Measurements from ENCODE around the gene CENPN. TPM values are rescaled to one million over a fixed set of nuclear protein-coding genes. Genes with fewer than 3 reads are reported as not detected.

The CENPN gene
- total RNA-seq, 5 donors from 2014 or later (not counting 1 experiment from before 2014, with no cell fraction given), result 1.3 to 9.0 (median 2.8) TPM

- peak overlapping the region; percentile 82 to 83 (median 83) for H3K4me3 Mint-ChIP-seq
- WGBS (ENCODE audit: insufficient coverage), result 47% methylated on average over 5 of the region's 10 CpGs
- no peaks in the 10 kb centered on the region for H3K27me3 Mint-ChIP-seq
- peaks cover 14% of the 10 kb centered on the region for H3K36me3 Mint-ChIP-seq
- H3K9me3 ChIP-seq, result no peaks in the 10 kb centered on the region
- peak in 1 of 35 experiments; percentile 6 for DNase-seq
- H3K4me1 ChIP-seq (ENCODE audit: control insufficient read depth in 1 of 2, extremely low read depth in 1 of 2, insufficient read depth in 2 of 2, low read length in 2 of 2), result peaks cover 5 to 31% of the 10 kb centered on the region in 2 experiments
- no peak for ATAC-seq (replicated peaks in 1 of 4)
- ChIA-PET POLR2A (interaction anchor here in 1 of 2 donors (0.6 to 0.8 kb wide), 2 partner anchors 31 to 40 kb away, joined by 4 to 6 read pairs; partner anchors contain the start of gene C16orf46), CTCF (interaction anchor here (1.3 to 3.3 kb wide), 4 partner anchors 30 to 40 kb away, joined by 5 to 35 read pairs (median 18); partner anchors contain the start of genes C16orf46 (in 1 of the 2), CENPN (in 1 of the 2) and CMC2 (in 1 of the 2))
- no peak overlapping the region for H3K27ac ChIP-seq (ENCODE audit: low read length)
- peak overlapping the region; percentile 8 to 55 for H3K27ac Mint-ChIP-seq
- H3K4me1 Mint-ChIP-seq, result peaks cover 29 to 45% (median 32%) of the 10 kb centered on the region in 3 donors
- H3K27me3 ChIP-seq (replicated peaks in 1 of 2; ENCODE audit: control insufficient read depth in 2 of 2, extremely low read depth in 1 of 2, insufficient read depth in 2 of 2, low read length in 1 of 2), result no peaks in the 10 kb centered on the region
- H3K9me3 Mint-ChIP-seq, result no peaks in the 10 kb centered on the region
- H3K4me3 ChIP-seq (ENCODE audit: control insufficient read depth in 1 of 2, extremely low read depth in 1 of 2, low read length in 1 of 2), result peak overlapping the region; percentile 44 to 56
- H3K36me3 ChIP-seq (ENCODE audit: control insufficient read depth in 2 of 2, extremely low read depth in 1 of 2, insufficient read depth in 1 of 2, low read length in 1 of 2), result peaks cover 0 to 13% of the 10 kb centered on the region in 2 donors
These were observed 29.8 kb downstream of the CENPN start for GRCh38 chr16:81036751-81037350.

- no peaks in the 10 kb centered on the region for H3K9me3 ChIP-seq
These were observed 33.1 kb downstream of the CENPN start for GRCh38 chr16:81040131-81040530.

DNA sequence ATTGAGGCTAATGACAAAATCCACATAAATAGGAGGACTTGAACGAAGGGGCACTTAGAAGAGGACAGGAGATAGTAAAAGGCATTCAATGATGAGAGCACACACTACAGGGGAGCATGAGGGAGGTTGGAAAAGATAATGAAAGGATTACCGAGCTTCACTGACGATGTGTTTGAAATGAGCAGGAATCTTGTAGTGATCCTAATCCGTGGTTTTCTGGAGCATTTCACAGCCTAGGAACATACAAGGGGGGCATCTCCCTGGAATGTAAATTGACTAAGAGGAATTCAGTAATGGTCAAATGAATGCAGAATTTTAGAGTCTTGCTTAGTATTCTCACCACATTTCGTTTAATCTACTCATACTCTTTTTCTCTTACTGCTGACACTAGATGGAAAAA lies 33.8 kb downstream of the CENPN start:
- ChIA-PET CTCF (no interaction called here), POLR2A (no interaction called here)
- no peak for ATAC-seq (replicated peaks in 1 of 4)

More at GRCh38 chr16:81040131-81040530, 33.1 kb downstream of the CENPN start:
- POLR2A ChIA-PET, result no interaction called here
- H3K4me3 Mint-ChIP-seq, result no peak overlapping the region
- no peak for DNase-seq
- H3K36me3 Mint-ChIP-seq, result peaks cover 43% of the 10 kb centered on the region
- Histone ChIP-seq H3K4me3 (ENCODE audit: control insufficient read depth in 1 of 2, extremely low read depth in 1 of 2, low read length in 1 of 2) (no peak overlapping the region), H3K4me1 (ENCODE audit: control insufficient read depth in 1 of 2, extremely low read depth in 1 of 2, insufficient read depth in 2 of 2, low read length in 2 of 2) (peaks cover 5 to 31% of the 10 kb centered on the region in 2 experiments), H3K36me3 (ENCODE audit: control insufficient read depth in 2 of 2, extremely low read depth in 1 of 2, insufficient read depth in 1 of 2, low read length in 1 of 2) (peaks cover 4 to 45% of the 10 kb centered on the region in 2 donors), H3K27me3 (replicated peaks in 1 of 2; ENCODE audit: control insufficient read depth in 2 of 2, extremely low read depth in 1 of 2, insufficient read depth in 2 of 2, low read length in 1 of 2) (no peaks in the 10 kb centered on the region), H3K27ac (ENCODE audit: low read length) (no peak overlapping the region)
- H3K9me3 Mint-ChIP-seq, result no peaks in the 10 kb centered on the region
- peaks cover 29 to 43% (median 32%) of the 10 kb centered on the region in 3 donors for H3K4me1 Mint-ChIP-seq
- WGBS (ENCODE audit: insufficient coverage), result no CpG with 5 or more reads among the region's 2 CpGs
- no peaks in the 10 kb centered on the region for H3K27me3 Mint-ChIP-seq
- no peak for ATAC-seq (replicated peaks in 1 of 4)
- peak overlapping the region in 1 of 2 donors; percentile 6 for H3K27ac Mint-ChIP-seq
- CTCF ChIA-PET, result interaction anchor here in 1 of 2 donors (0.6 kb wide), 3 partner anchors 36 to 40 kb away, joined by 4 to 7 read pairs (median 6); no protein-coding TSS in a partner anchor

GRCh38 chr16:81041696-81042095 lies 34.7 kb downstream of the CENPN start:
- Histone ChIP-seq H3K4me1 (ENCODE audit: control insufficient read depth in 1 of 2, extremely low read depth in 1 of 2, insufficient read depth in 2 of 2, low read length in 2 of 2) (peaks cover 4 to 22% of the 10 kb centered on the region in 2 experiments), H3K27ac (ENCODE audit: low read length) (no peak overlapping the region), H3K27me3 (replicated peaks in 1 of 2; ENCODE audit: control insufficient read depth in 2 of 2, extremely low read depth in 1 of 2, insufficient read depth in 2 of 2, low read length in 1 of 2) (no peaks in the 10 kb centered on the region), H3K4me3 (ENCODE audit: control insufficient read depth in 1 of 2, extremely low read depth in 1 of 2, low read length in 1 of 2) (no peak overlapping the region), H3K36me3 (ENCODE audit: control insufficient read depth in 2 of 2, extremely low read depth in 1 of 2, insufficient read depth in 1 of 2, low read length in 1 of 2) (peaks cover 4 to 53% of the 10 kb centered on the region in 2 donors), H3K9me3 (no peaks in the 10 kb centered on the region)
- no peak for ATAC-seq (replicated peaks in 1 of 4)
- ChIA-PET POLR2A (no interaction called here), CTCF (no interaction called here)
- Mint-ChIP-seq H3K4me3 (no peak overlapping the region), H3K27ac (no peak overlapping the region), H3K36me3 (peaks cover 47% of the 10 kb centered on the region), H3K9me3 (no peaks in the 10 kb centered on the region), H3K27me3 (no peaks in the 10 kb centered on the region), H3K4me1 (peaks cover 25 to 37% (median 28%) of the 10 kb centered on the region in 3 donors)
- 100% methylated on average over 3 of the region's 4 CpGs for WGBS (ENCODE audit: insufficient coverage)
- no peak for DNase-seq

More for the DNA sequence above, 33.8 kb downstream of the CENPN start:
- DNase-seq, result no peak
- Histone ChIP-seq H3K4me3 (ENCODE audit: control insufficient read depth in 1 of 2, extremely low read depth in 1 of 2, low read length in 1 of 2) (no peak overlapping the region), H3K4me1 (ENCODE audit: control insufficient read depth in 1 of 2, extremely low read depth in 1 of 2, insufficient read depth in 2 of 2, low read length in 2 of 2) (peaks cover 5 to 27% of the 10 kb centered on the region in 2 experiments), H3K9me3 (no peaks in the 10 kb centered on the region), H3K27me3 (replicated peaks in 1 of 2; ENCODE audit: control insufficient read depth in 2 of 2, extremely low read depth in 1 of 2, insufficient read depth in 2 of 2, low read length in 1 of 2) (no peaks in the 10 kb centered on the region), H3K36me3 (ENCODE audit: control insufficient read depth in 2 of 2, extremely low read depth in 1 of 2, insufficient read depth in 1 of 2, low read length in 1 of 2) (peaks cover 4 to 52% of the 10 kb centered on the region in 2 donors), H3K27ac (ENCODE audit: low read length) (no peak overlapping the region)
- H3K27me3 Mint-ChIP-seq, result no peaks in the 10 kb centered on the region
- H3K27ac Mint-ChIP-seq, result peak overlapping the region in 1 of 2 donors; percentile 26
- no peak overlapping the region for H3K4me3 Mint-ChIP-seq
- H3K36me3 Mint-ChIP-seq, result peaks cover 47% of the 10 kb centered on the region
- peaks cover 29 to 40% (median 30%) of the 10 kb centered on the region in 3 donors for H3K4me1 Mint-ChIP-seq
- WGBS (ENCODE audit: insufficient coverage), result 100% methylated on average over 2 of the region's 5 CpGs
- no peaks in the 10 kb centered on the region for H3K9me3 Mint-ChIP-seq

GRCh38 chr16:81042821-81043220 lies 35.8 kb downstream of the CENPN start:
- Mint-ChIP-seq H3K4me1 (peaks cover 14 to 26% (median 17%) of the 10 kb centered on the region in 3 donors), H3K36me3 (peaks cover 47% of the 10 kb centered on the region), H3K4me3 (no peak overlapping the region), H3K27me3 (no peaks in the 10 kb centered on the region), H3K9me3 (no peaks in the 10 kb centered on the region), H3K27ac (no peak overlapping the region)
- POLR2A ChIA-PET, result interaction anchor here in 1 of 2 donors (0.6 kb wide), 1 partner anchor 99 kb away, joined by 3 read pairs; no protein-coding TSS in a partner anchor
- no peak overlapping the region for H3K4me3 ChIP-seq (ENCODE audit: control insufficient read depth in 1 of 2, extremely low read depth in 1 of 2, low read length in 1 of 2)
- no peaks in the 10 kb centered on the region for H3K27me3 ChIP-seq (replicated peaks in 1 of 2; ENCODE audit: control insufficient read depth in 2 of 2, extremely low read depth in 1 of 2, insufficient read depth in 2 of 2, low read length in 1 of 2)
- DNase-seq (no peak), ATAC-seq (replicated peaks in 1 of 4) (no peak)
- H3K36me3 ChIP-seq (ENCODE audit: control insufficient read depth in 2 of 2, extremely low read depth in 1 of 2, insufficient read depth in 1 of 2, low read length in 1 of 2), result peaks cover 4 to 53% of the 10 kb centered on the region in 2 donors
- WGBS (ENCODE audit: insufficient coverage), result no CpG with 5 or more reads among the region's 2 CpGs
- CTCF ChIA-PET, result no interaction called here
- H3K27ac ChIP-seq (ENCODE audit: low read length), result no peak overlapping the region
- no peaks in the 10 kb centered on the region for H3K9me3 ChIP-seq
- H3K4me1 ChIP-seq (ENCODE audit: control insufficient read depth in 1 of 2, extremely low read depth in 1 of 2, insufficient read depth in 2 of 2, low read length in 2 of 2), result peaks cover 0 to 11% of the 10 kb centered on the region in 2 experiments

DNA sequence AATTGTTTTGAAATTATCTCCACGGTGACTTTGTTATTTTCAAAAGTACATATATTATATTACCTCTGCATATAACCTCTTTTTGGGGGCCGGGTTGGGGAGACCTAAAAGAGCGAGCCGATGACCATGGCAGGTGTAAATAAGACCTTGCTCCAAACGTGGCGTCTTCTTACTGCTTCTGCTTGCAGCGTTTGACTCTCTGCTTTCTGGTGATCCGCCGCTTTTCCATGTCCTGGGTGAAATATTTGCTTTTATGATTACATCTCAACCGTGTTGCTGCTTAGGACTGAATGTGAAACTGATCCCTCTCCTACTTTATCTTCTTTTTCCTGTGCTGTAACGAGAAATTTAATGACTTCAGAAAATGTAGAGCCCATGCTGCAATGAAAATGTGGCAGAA lies 46.7 kb downstream of the CENPN start:
- no peak overlapping the region for H3K27ac ChIP-seq (ENCODE audit: low read length)
- Mint-ChIP-seq H3K9me3 (peaks cover 12 to 18% (median 15%) of the 10 kb centered on the region in 3 donors), H3K27ac (no peak overlapping the region), H3K4me1 (no peaks in the 10 kb centered on the region), H3K4me3 (no peak overlapping the region), H3K36me3 (peaks cover 11% of the 10 kb centered on the region), H3K27me3 (peaks cover 0 to 3% of the 10 kb centered on the region in 2 donors)
- peaks cover 2% of the 10 kb centered on the region for H3K9me3 ChIP-seq
- no peaks in the 10 kb centered on the region for H3K27me3 ChIP-seq (replicated peaks in 1 of 2; ENCODE audit: control insufficient read depth in 2 of 2, extremely low read depth in 1 of 2, insufficient read depth in 2 of 2, low read length in 1 of 2)
- WGBS (ENCODE audit: insufficient coverage), result 90% methylated on average over 6 of the region's 11 CpGs
- no peaks in the 10 kb centered on the region for H3K4me1 ChIP-seq (ENCODE audit: control insufficient read depth in 1 of 2, extremely low read depth in 1 of 2, insufficient read depth in 2 of 2, low read length in 2 of 2)
- DNase-seq, result no peak
- no peak overlapping the region for H3K4me3 ChIP-seq (ENCODE audit: control insufficient read depth in 1 of 2, extremely low read depth in 1 of 2, low read length in 1 of 2)
- ATAC-seq (replicated peaks in 1 of 4), result no peak
- ChIA-PET POLR2A (no interaction called here), CTCF (no interaction called here)
- no peaks in the 10 kb centered on the region for H3K36me3 ChIP-seq (ENCODE audit: control insufficient read depth in 2 of 2, extremely low read depth in 1 of 2, insufficient read depth in 1 of 2, low read length in 1 of 2)

Data from T-cell (primary cell).